Panc1 (cell line): ENCODE data around the gene CCDC152. TPM values are rescaled to one million over a fixed set of nuclear protein-coding genes. Genes with fewer than 3 reads are reported as not detected.

Source experiments
- ATAC-seq: fragments of 200-7000 bp; cut with Tn5 transposase; 2 replicates; pipeline ENCODE4 v1.9.1; 2020; ENCODE audit warnings: mild to moderate bottlenecking, moderate library complexity
- BruUV-seq: library from RNA; stranded (reverse); fragments of 400-500 nt; replicated peaks from 2 replicates; lab custom pipeline; 2021; lab: Mats Ljungman, UMichigan
- CTCF ChIA-PET: fragments of 300-600 bp; sonication (Branson Sonifier 250); formaldehyde crosslinking; loops from one replicate; lab custom pipeline; 2022; ENCODE audit warnings: antibody characterized with exemption; lab: Charles Lee
- POLR2A ChIA-PET: fragments of 300-600 bp; sonication (Branson Sonifier 250); formaldehyde crosslinking; loops from one replicate; lab custom pipeline; 2022; ENCODE audit warnings: antibody characterized with exemption; lab: Charles Lee
- DNase-seq: peaks from one replicate; pipeline ENCODE4 v3.0.0-alpha.2; 2010; ENCODE audit warnings: low read depth, low spot score
- H3K27ac ChIP-seq: 2 replicates; pipeline ENCODE4 v1.5.1; 2011; ENCODE audit warnings: mild to moderate bottlenecking, low read length, inconsistent platforms
- H3K27me3 ChIP-seq: fragments of 200-500 bp; sonication (Bioruptor generic); 2 replicates; pipeline ENCODE4 v1.6.0; 2014; ENCODE audit warnings: low read length, inconsistent platforms; ENCODE audit not compliant: control insufficient read depth, insufficient read depth
- H3K36me3 ChIP-seq: fragments of 200-500 bp; sonication (Bioruptor generic); 2 replicates; pipeline ENCODE4 v1.5.1; 2014; ENCODE audit warnings: inconsistent platforms, mild to moderate bottlenecking, low read length, moderate library complexity; ENCODE audit not compliant: control insufficient read depth, insufficient read depth
- H3K4me1 ChIP-seq: 2 replicates; pipeline ENCODE4 v1.5.1; 2011; ENCODE audit warnings: inconsistent platforms, mild to moderate bottlenecking, low read length, moderate library complexity; ENCODE audit not compliant: control insufficient read depth, insufficient read depth
- H3K4me3 ChIP-seq, 2 experiments: 2 replicates each; pipeline ENCODE4 v1.5.1; 2011 to 2012; ENCODE audit warnings: low read depth in 2 of 2, low read length in 2 of 2, mild to moderate bottlenecking in 2 of 2, inconsistent platforms in 1 of 2, moderate library complexity in 1 of 2
- H3K9me3 ChIP-seq: fragments of 200-500 bp; sonication (Bioruptor generic); 2 replicates; pipeline ENCODE4 v1.5.1; 2014; ENCODE audit warnings: low read depth, mild to moderate bottlenecking, inconsistent platforms, low read length, moderate library complexity; ENCODE audit not compliant: control insufficient read depth, insufficient read depth
- CTCF ChIP-seq: fragments of 450-650 bp; IDR thresholded peaks from 2 replicates; pipeline ENCODE4 v1.5.1; 2017; ENCODE audit warnings: mild to moderate bottlenecking
- POLR2AphosphoS5 ChIP-seq: IDR thresholded peaks from 2 replicates; pipeline ENCODE4 v1.6.1; 2012; ENCODE audit warnings: mild to moderate bottlenecking, low read depth, low read length, moderate library complexity
- REST ChIP-seq, 2 experiments: IDR thresholded peaks; 2 replicates each; pipeline ENCODE4 v1.6.1; 2011 to 2012; ENCODE audit warnings: low read depth in 2 of 2, control low read depth in 1 of 2, low read length in 1 of 2, mild to moderate bottlenecking in 1 of 2, moderate library complexity in 1 of 2; ENCODE audit not compliant: insufficient read depth in 1 of 2
- SIN3A ChIP-seq: IDR thresholded peaks from 2 replicates; pipeline ENCODE4 v1.6.1; 2012; ENCODE audit warnings: low read depth, mild to moderate bottlenecking, low read length, moderate library complexity, borderline replicate concordance; ENCODE audit not compliant: insufficient read depth
- TCF7L2 ChIP-seq: IDR thresholded peaks from 2 replicates; pipeline ENCODE4 v1.6.1; 2011; ENCODE audit warnings: mild to moderate bottlenecking, low read depth, low read length, inconsistent platforms
- in situ Hi-C: cut with HindIII; loops from 2 replicates; pipeline ENCODE4 v1.10.0; 2016; ENCODE audit warnings: low sequenced_read_pairs, low pct_unique_long_range_greater_than_20kb
- intact Hi-C: fragments of 100-400 bp; cut with micrococcal nuclease; formaldehyde crosslinking; loops from one replicate; pipeline ENCODE4 v1.10.0; 2022; ENCODE audit not compliant: unreplicated experiment
- total RNA-seq: library from RNA; stranded (reverse); gene quantifications from one replicate; pipeline ENCODE4 v1.2.1, GENCODE V29; 2021; ENCODE audit not compliant: unreplicated experiment

Gene CCDC152
- total RNA-seq, 1 experiment from 2014 or later = not detected

GRCh38 chr5:42840842-42841567 is 84.4 kb downstream of the CCDC152 start:
- in situ Hi-C loops = no loop called here
- ATAC-seq (no peak), DNase-seq (no peak)
- Histone ChIP-seq H3K27me3 (0 out of 2 replicates have a peak, but pooled peaks cover 2% of the 10 kb centered on the region), H3K4me3 (no peak overlapping the region), H3K27ac (no peak overlapping the region), H3K9me3 (no peaks in the 10 kb centered on the region), H3K36me3 (no peaks in the 10 kb centered on the region), H3K4me1 (no peaks in the 10 kb centered on the region)
- no peak for TF ChIP-seq POLR2AphosphoS5
- no peak for TF ChIP-seq CTCF
- no peak for TF ChIP-seq REST (IDR thresholded peaks at IDR 0.05; ENCODE audit: insufficient read depth in 1 of 2, low read depth in 2 of 2, low read length in 1 of 2)
- TF ChIP-seq TCF7L2 = no peak
- TF ChIP-seq SIN3A = no peak
- BruUV-seq = no TSS peak
- intact Hi-C loops = no loop called here
- ChIA-PET POLR2A (no interaction called here), CTCF (no interaction called here)

- ATAC-seq (no peak), DNase-seq (no peak)
- ChIA-PET POLR2A (no interaction called here), CTCF (no interaction called here)
- in situ Hi-C loops (no loop called here), intact Hi-C loops (no loop called here)
- Histone ChIP-seq H3K4me3 (no peak overlapping the region), H3K4me1 (no peaks in the 10 kb centered on the region), H3K36me3 (no peaks in the 10 kb centered on the region), H3K27me3 (0 out of 2 replicates have a peak, but pooled peaks cover 2% of the 10 kb centered on the region), H3K27ac (no peak overlapping the region), H3K9me3 (no peaks in the 10 kb centered on the region)
- BruUV-seq = no TSS peak
- TF ChIP-seq REST (IDR thresholded peaks at IDR 0.05; ENCODE audit: insufficient read depth in 1 of 2, low read depth in 2 of 2, low read length in 1 of 2) = no peak
- no peak for TF ChIP-seq TCF7L2
- TF ChIP-seq CTCF = no peak
- no peak for TF ChIP-seq POLR2AphosphoS5
- TF ChIP-seq SIN3A = no peak
Observed at GRCh38 chr5:42842921-42843641, 86.5 kb downstream of the CCDC152 start.
